ENCODE measurements around the gene RASGEF1B.

RASGEF1B gene

GRCh38 chr4:81392164-81392563, 79.5 kb downstream of the RASGEF1B start:
- no peak for DNase-seq

- DNase-seq: no peak
Measured at GRCh38 chr4:81389720-81390119, 82.0 kb downstream of the RASGEF1B start.

GRCh38 chr4:81380437-81380836, 91.3 kb downstream of the RASGEF1B start:
- DNase-seq: no peak

- DNase-seq: no peak
Measured at GRCh38 chr4:81378386-81378785, 93.3 kb downstream of the RASGEF1B start.

GRCh38 chr4:81377191-81377590, 94.5 kb downstream of the RASGEF1B start:
- DNase-seq: no peak

- DNase-seq: no peak
Measured at GRCh38 chr4:81376720-81377119, 95.0 kb downstream of the RASGEF1B start.

Data from CD4-positive, alpha-beta T cell treated with Interleukin-4 for 1 hour (primary cell).